GM12878 (cell line): ENCODE measurements around the gene POLR2L. TPM values are rescaled to one million over a fixed set of nuclear protein-coding genes. Genes with fewer than 3 reads are reported as not detected.

Experiments
- ATF2 ChIP-seq: IDR thresholded peaks from 2 replicates; pipeline ENCODE4 v1.6.1; 2012; ENCODE audit warnings: low read length, inconsistent platforms
- BACH1 ChIP-seq: fragments of 450-650 bp; IDR thresholded peaks from 2 replicates; pipeline ENCODE4 v1.6.1; 2017; ENCODE audit warnings: mild to moderate bottlenecking, borderline replicate concordance
- BCLAF1 ChIP-seq: fragments of 450-650 bp; IDR thresholded peaks from 2 replicates; pipeline ENCODE4 v1.6.1; 2017; ENCODE audit warnings: antibody characterized with exemption, mild to moderate bottlenecking, moderate library complexity
- BHLHE40 ChIP-seq, 2 experiments: fragments of 450-650 bp in 1 of 2; IDR thresholded peaks; 2 replicates each; pipeline ENCODE4 v1.6.1; 2011 to 2017; ENCODE audit warnings: low read depth in 2 of 2, borderline replicate concordance in 1 of 2, improper control_type of control experiment in 1 of 2, low read length in 1 of 2, mild to moderate bottlenecking in 1 of 2
- CEBPB ChIP-seq, 2 experiments: fragments of 150-350 bp in 1 of 2; IDR thresholded peaks; 2 replicates each; pipeline ENCODE4 v1.6.1; 2012 to 2014; ENCODE audit warnings: low read depth in 2 of 2, low read length in 2 of 2, borderline replicate concordance in 1 of 2, inconsistent platforms in 1 of 2
- CEBPZ ChIP-seq: fragments of 150-350 bp; IDR thresholded peaks from 2 replicates; pipeline ENCODE4 v1.6.1; 2016; ENCODE audit warnings: low read depth, low read length
- NRF1 ChIP-seq: conservative IDR thresholded peaks from 2 replicates; pipeline ENCODE4 v1.6.1; 2011; ENCODE audit warnings: mild to moderate bottlenecking, low read depth, low read length, improper control_type of control experiment
- SMAD1 ChIP-seq: fragments of 450-650 bp; IDR thresholded peaks from 2 replicates; pipeline ENCODE4 v1.6.1; 2018; ENCODE audit warnings: mild to moderate bottlenecking, low read depth; ENCODE audit not compliant: partially characterized antibody
- SMARCA5 ChIP-seq: fragments of 450-650 bp; IDR thresholded peaks from 2 replicates; pipeline ENCODE4 v1.6.1; 2017; ENCODE audit warnings: mild to moderate bottlenecking
- TBL1XR1 ChIP-seq: IDR thresholded peaks from 2 replicates; pipeline ENCODE4 v1.6.1; 2012; ENCODE audit warnings: low read depth, low read length, improper control_type of control experiment
- ZNF207 ChIP-seq: fragments of 450-650 bp; IDR thresholded peaks from 2 replicates; pipeline ENCODE4 v1.6.1; 2014; ENCODE audit warnings: antibody characterized with exemption, mild to moderate bottlenecking, borderline replicate concordance
- polyA plus RNA-seq, 11 experiments: library from polyadenylated mRNA; depleted of rRNA in 4 of 11; unstranded in 6 of 11; stranded (reverse) in 5 of 11; fragments of >200 nt; fragmentation: Nextera tagmentation in 4 of 11; fragmentation: Illumina TruSeq in 1 of 11; extraction: Ambion mirVana in 4 of 11; extraction: Trizol in 1 of 11; gene quantifications; 1 replicate in 1 of 11; 2 replicates in 10 of 11; pipeline versions ENCODE4 v1.2.1 to v1.2.3, GENCODE V29; 2011 to 2016; ENCODE audit warnings: inconsistent platforms in 2 of 11, missing spikeins in 2 of 11, low read depth in 1 of 11
- total RNA-seq, 4 experiments: library from RNA; depleted of rRNA in 3 of 4; stranded (reverse); fragments of >200 nt in 3 of 4; fragmentation: Illumina TruSeq in 1 of 4; extraction: Trizol in 1 of 4; gene quantifications; 2 replicates each; pipeline versions ENCODE4 v1.2.1 to v1.2.3, GENCODE V29; 2013 to 2021

Gene POLR2L
- total and polyA plus RNA-seq, 10 of the 15 experiments (the other 5 are each of a cell fraction or from before 2014, with no cell fraction given) = 23.1 to 497 (median 125) TPM

GRCh38 chr11:842370-843002 is at the start of gene POLR2L, which contains the start of gene TSPAN4 (continued):
- TF ChIP-seq CEBPB (IDR thresholded peaks at IDR 0.05; ENCODE audit: borderline replicate concordance in 1 of 2, low read depth in 2 of 2, low read length in 2 of 2) = no peak
- no peak for TF ChIP-seq ATF2
- TF ChIP-seq ZNF207 = peak; percentile 100
- TF ChIP-seq BACH1 = peak; percentile 88
- TF ChIP-seq NRF1 = 0 out of 2 replicates have a peak, but pooled peaks have one; percentile 20
- TF ChIP-seq TBL1XR1 = 0 out of 2 replicates have a peak, but pooled peaks have one; percentile 7
- peak; percentile 96 to 100 for TF ChIP-seq BHLHE40 (IDR thresholded peaks at IDR 0.05; ENCODE audit: borderline replicate concordance in 1 of 2, low read depth in 2 of 2, low read length in 1 of 2)
- TF ChIP-seq SMAD1 = no peak
- no peak for TF ChIP-seq CEBPZ
- TF ChIP-seq SMARCA5 = peak; percentile 74; the same call in 1 of the 2 replicates
- TF ChIP-seq BCLAF1 = peak; percentile 99
